GM10266 (cell line): ENCODE data around the gene NINL.
A peak's percentile ranks its signal among the peaks of the same experiment; 100 is the strongest.
"Not testable (repeated sequence)": the region's sequence is repeated elsewhere in the genome, so short reads cannot be mapped to it uniquely, and the experiment has no call there.

Experiments used
- DNase-seq: peaks from one replicate; pipeline ENCODE4 v3.0.0; 2012; ENCODE audit errors: extremely low spot score
- CTCF ChIP-seq: IDR thresholded peaks from 2 replicates; pipeline ENCODE4 v1.5.1; 2012; ENCODE audit warnings: mild to moderate bottlenecking, low read depth; ENCODE audit not compliant: control insufficient read depth, insufficient read depth; ENCODE audit errors: missing control alignments

NINL gene

GRCh38 chr20:25584905-25585704, at the start of gene NINL:
TSS of gene NINL (minus strand) at chr20:25585531. CDS start at chr20:25526587, 58,944 bp downstream.
- peak; percentile 65 for DNase-seq
- TF ChIP-seq CTCF, result no peak

- no peak for DNase-seq
- TF ChIP-seq CTCF, result no peak
Observed at GRCh38 chr20:25632940-25633790, 47.8 kb upstream of the NINL start.

GRCh38 chr20:25630615-25631014, 45.3 kb upstream of the NINL start:
- not testable (repeated sequence) for DNase-seq

GRCh38 chr20:25629816-25630499, 44.6 kb upstream of the NINL start:
- no peak for DNase-seq
- no peak for TF ChIP-seq CTCF

DNA sequence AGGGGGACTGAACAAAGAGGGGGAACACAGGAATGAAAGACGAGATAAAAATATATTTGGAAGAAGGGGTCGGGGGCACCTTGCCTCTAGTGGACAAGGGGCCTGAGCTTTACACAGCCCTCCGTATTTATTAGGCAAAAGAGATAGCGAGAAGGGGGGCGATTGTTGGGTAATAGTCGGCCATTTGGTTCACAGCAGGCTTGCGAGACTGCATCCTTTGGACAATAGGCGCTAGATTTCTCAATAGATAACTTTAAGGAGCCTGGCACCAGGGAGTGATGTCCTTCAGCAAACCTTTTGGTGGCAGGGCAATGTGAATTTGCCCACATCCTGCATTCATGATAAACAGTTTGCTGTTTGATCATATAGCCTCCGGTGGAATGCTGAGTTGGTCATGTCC, 41.4 kb upstream of the NINL start:
- DNase-seq, result no peak
- no peak for TF ChIP-seq CTCF

GRCh38 chr20:25624500-25624939, 39.2 kb upstream of the NINL start:
- DNase-seq, result no peak
- TF ChIP-seq CTCF, result no peak

DNA sequence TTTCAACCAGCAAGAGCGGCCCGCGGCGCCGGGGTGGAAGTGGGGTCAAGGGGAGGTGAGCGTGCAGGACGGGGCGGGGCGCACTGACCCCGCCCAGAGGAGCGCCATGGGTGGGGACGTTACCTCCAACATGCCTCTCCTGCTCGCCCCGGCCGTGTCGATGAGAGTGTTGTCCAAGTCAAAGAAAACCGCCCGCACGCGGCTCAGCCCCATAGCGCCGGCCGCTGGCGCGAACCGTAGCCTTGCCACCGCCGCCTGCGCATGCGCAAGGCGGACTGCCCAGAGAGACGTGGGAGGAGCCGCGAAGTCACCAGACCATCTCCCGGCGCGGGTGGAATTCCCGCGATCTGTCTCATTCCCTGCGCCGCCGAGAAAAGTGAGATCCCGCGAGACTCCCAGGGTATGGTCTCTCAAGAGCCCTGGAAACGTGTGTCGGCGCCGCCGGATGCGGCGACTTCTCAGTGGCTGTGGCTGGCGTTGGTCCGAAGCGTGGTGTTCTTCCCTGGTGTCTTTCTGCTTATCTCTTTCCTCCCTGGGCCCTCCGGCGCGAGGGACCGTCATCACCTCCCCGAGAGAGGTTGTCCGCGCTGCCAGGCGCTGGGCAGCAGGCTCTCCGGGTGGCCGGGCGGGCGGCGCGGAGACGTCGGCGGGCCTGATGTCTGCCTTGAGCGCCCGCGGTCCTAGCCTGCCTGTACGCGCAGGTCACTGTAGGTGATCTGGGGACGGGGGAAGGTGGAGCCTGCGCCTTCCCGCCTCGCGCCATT, 38.6 kb upstream of the NINL start, which contains the start of gene NANP:
Gene NANP, minus strand, starts transcription at position 279 of the 764 bp plus-strand sequence. Its CDS starts 66 bp downstream, at position 213.
- TF ChIP-seq CTCF, result no peak
- peak; percentile 95 for DNase-seq
